GM23338 (cell line): Measurements from ENCODE around the gene LRMDA. TPM values are rescaled to one million over a fixed set of nuclear protein-coding genes. Genes with fewer than 3 reads are reported as not detected.

Experiments used
- ATAC-seq: fragments of 200-7000 bp; cut with Tn5 transposase; 3 replicates; pipeline ENCODE4 v1.9.1; 2020
- DNase-seq: peaks from one replicate; pipeline ENCODE4 v3.0.0-alpha.2; 2015; ENCODE audit warnings: low spot score
- H2AFZ ChIP-seq: fragments of 200-600 bp; sonication (generic); 2 replicates; pipeline ENCODE4 v1.8.0; 2016; ENCODE audit warnings: antibody characterized with exemption, mild to moderate bottlenecking, moderate library complexity
- H3F3A ChIP-seq: fragments of 200-600 bp; sonication (generic); replicated peaks from 2 replicates; pipeline ENCODE4 v1.8.0; 2017; ENCODE audit warnings: antibody characterized with exemption, mixed run types, low read depth
- H3K27ac ChIP-seq: fragments of 200-600 bp; sonication (generic); 2 replicates; pipeline ENCODE4 v1.6.1; 2016; ENCODE audit warnings: low read depth
- H3K27me3 ChIP-seq: fragments of 200-600 bp; sonication (generic); 2 replicates; pipeline ENCODE4 v1.8.0; 2016; ENCODE audit warnings: mild to moderate bottlenecking, mixed run types, moderate library complexity; ENCODE audit not compliant: insufficient read depth
- H3K36me3 ChIP-seq: fragments of 200-600 bp; sonication (generic); 2 replicates; pipeline ENCODE4 v1.8.0; 2016; ENCODE audit warnings: mild to moderate bottlenecking; ENCODE audit not compliant: insufficient read depth
- H3K4me1 ChIP-seq: fragments of 200-600 bp; sonication (generic); 2 replicates; pipeline ENCODE4 v1.8.0; 2016; ENCODE audit warnings: mild to moderate bottlenecking, moderate library complexity; ENCODE audit not compliant: insufficient read depth
- H3K4me2 ChIP-seq: fragments of 200-600 bp; sonication (generic); 2 replicates; pipeline ENCODE4 v1.7.1; 2017; ENCODE audit warnings: mixed run types
- H3K4me3 ChIP-seq: fragments of 200-600 bp; sonication (generic); 2 replicates; pipeline ENCODE4 v1.6.1; 2016; ENCODE audit warnings: mixed run types
- H3K79me2 ChIP-seq: fragments of 200-600 bp; sonication (generic); replicated peaks from 2 replicates; pipeline ENCODE4 v1.8.0; 2017; ENCODE audit warnings: mild to moderate bottlenecking; ENCODE audit not compliant: insufficient read depth
- H3K9me2 ChIP-seq: fragments of 200-600 bp; sonication (generic); 2 replicates; pipeline ENCODE4 v1.8.0; 2017; ENCODE audit not compliant: insufficient read depth
- H4K20me1 ChIP-seq: fragments of 200-600 bp; sonication (generic); replicated peaks from 2 replicates; pipeline ENCODE4 v1.8.0; 2017; ENCODE audit warnings: mild to moderate bottlenecking; ENCODE audit not compliant: insufficient read depth
- H3K27ac Mint-ChIP-seq: 2 replicates; pipeline ENCODE4 v1.8.0; 2020; ENCODE audit warnings: inconsistent platforms, mild to moderate bottlenecking, moderate library complexity, mixed read lengths
- H3K27me3 Mint-ChIP-seq: 3 replicates; pipeline ENCODE4 v1.8.0; 2022; ENCODE audit warnings: low read depth, mild to moderate bottlenecking, moderate library complexity, mixed read lengths, inconsistent platforms; ENCODE audit not compliant: insufficient read depth, poor library complexity
- H3K36me3 Mint-ChIP-seq: 3 replicates; pipeline ENCODE4 v1.8.0; 2021; ENCODE audit warnings: low read depth, mild to moderate bottlenecking, inconsistent platforms, moderate library complexity, mixed read lengths
- H3K4me1 Mint-ChIP-seq: 3 replicates; pipeline ENCODE4 v1.8.0; 2020; ENCODE audit warnings: mild to moderate bottlenecking, inconsistent platforms, mixed read lengths
- H3K4me3 Mint-ChIP-seq: 3 replicates; pipeline ENCODE4 v1.8.0; 2021; ENCODE audit warnings: moderate library complexity, mild to moderate bottlenecking, inconsistent platforms, mixed read lengths
- H3K9me3 Mint-ChIP-seq: 3 replicates; pipeline ENCODE4 v1.8.0; 2020; ENCODE audit warnings: moderate library complexity, mild to moderate bottlenecking, inconsistent platforms, mixed read lengths
- CREB1 ChIP-seq: fragments of 250-450 bp; sonication (Bioruptor Pico); IDR thresholded peaks from 2 replicates; pipeline ENCODE4 v1.5.0; 2020; ENCODE audit warnings: low read depth, mild to moderate bottlenecking, moderate library complexity
- EZH2 ChIP-seq: fragments of 200-600 bp; sonication (generic); IDR thresholded peaks from one replicate; pipeline ENCODE4 v1.8.0; 2017; ENCODE audit warnings: antibody characterized with exemption, mild to moderate bottlenecking, low read depth; ENCODE audit not compliant: unreplicated experiment
- EZH2phosphoT487 ChIP-seq: fragments of 200-600 bp; sonication (generic); IDR thresholded peaks from one replicate; pipeline ENCODE4 v1.8.1; 2018; ENCODE audit warnings: antibody characterized with exemption; ENCODE audit not compliant: unreplicated experiment
- NANOG ChIP-seq: IDR thresholded peaks from 2 replicates; pipeline ENCODE4 v1.6.1; 2016; ENCODE audit warnings: antibody characterized with exemption, borderline replicate concordance
- STAT1 ChIP-seq: IDR thresholded peaks from one replicate; pipeline ENCODE4 v1.6.1; 2016; ENCODE audit warnings: antibody characterized with exemption; ENCODE audit not compliant: unreplicated experiment
- ZNF114 ChIP-seq: fragments of 250-450 bp; sonication (Bioruptor Pico); IDR thresholded peaks from 2 replicates; pipeline ENCODE4 v1.5.0; 2020; ENCODE audit warnings: mild to moderate bottlenecking, moderate library complexity
- ZNF331 ChIP-seq: fragments of 250-450 bp; sonication (Bioruptor Pico); IDR thresholded peaks from 2 replicates; pipeline ENCODE4 v1.5.0; 2020; ENCODE audit warnings: low read depth, mild to moderate bottlenecking, moderate library complexity
- polyA plus RNA-seq: library from polyadenylated mRNA; unstranded; fragments of >200 nt; fragmentation: Nextera tagmentation; extraction: Ambion mirVana; gene quantifications from 2 replicates; pipeline ENCODE4 v1.2.1, GENCODE V29; 2016
- total RNA-seq: library from RNA; depleted of rRNA; stranded (reverse); fragments of >200 nt; shearing (Covaris generic); gene quantifications from 2 replicates; pipeline ENCODE4 v1.2.3, GENCODE V29; 2014
- TF ChIP-seq, protein P1 (sequence below): IDR thresholded peaks from 2 replicates; pipeline ENCODE4 v1.6.1; 2016; ENCODE audit warnings: antibody characterized with exemption
- TF ChIP-seq, protein P2 (sequence below), 2 experiments: fragments of 200-600 bp in 1 of 2; sonication (generic) in 1 of 2; conservative IDR thresholded peaks; 2 replicates each; pipeline versions ENCODE4 v1.5.1 to v1.6.1; 2016 to 2017; ENCODE audit warnings: antibody characterized with exemption in 2 of 2, low read depth in 2 of 2, mild to moderate bottlenecking in 2 of 2, moderate library complexity in 1 of 2
- TF ChIP-seq, protein P3 (sequence below): IDR thresholded peaks from one replicate; pipeline ENCODE4 v1.6.1; 2018; ENCODE audit warnings: antibody characterized with exemption; ENCODE audit not compliant: unreplicated experiment

The LRMDA gene
- total and polyA plus RNA-seq, 2 experiments from 2014 or later = 0.90 to 1.8 TPM

DNA sequence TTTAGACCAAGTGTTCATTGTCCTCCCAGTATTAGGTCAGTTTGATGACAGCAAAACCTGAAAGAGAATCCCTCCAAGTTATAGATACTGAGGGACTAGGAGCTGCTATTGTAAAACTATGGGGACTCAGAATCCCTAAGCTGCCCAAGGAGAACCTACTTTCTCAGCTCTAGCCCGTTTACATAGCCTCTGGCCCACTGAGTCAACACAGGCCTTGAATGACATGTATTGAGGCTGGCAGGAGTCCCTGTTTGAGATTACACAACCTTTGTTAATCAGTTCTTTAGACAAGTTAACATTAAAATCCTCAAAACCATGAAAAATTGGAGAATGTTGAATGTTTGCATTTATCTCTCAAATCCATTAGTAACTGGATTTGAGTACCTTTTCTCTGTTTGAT lies 1127.2 kb downstream of the LRMDA start:
- DNase-seq = no peak
- no peak for TF ChIP-seq EZH2
- no peak for TF ChIP-seq ZNF331 (CRISPR knock-in tag)
- no peak for ATAC-seq
- Mint-ChIP-seq H3K27me3 (no peaks in the 10 kb centered on the region), H3K27ac (no peak overlapping the region), H3K36me3 (no peaks in the 10 kb centered on the region), H3K9me3 (no peaks in the 10 kb centered on the region), H3K4me3 (no peak overlapping the region), H3K4me1 (no peaks in the 10 kb centered on the region)
- H3K4me2 ChIP-seq = no peak overlapping the region
- no peak overlapping the region for H2AFZ ChIP-seq
- no peaks in the 10 kb centered on the region for H3K4me1 ChIP-seq
- no peaks in the 10 kb centered on the region for H3K27me3 ChIP-seq
- H3K27ac ChIP-seq = no peak overlapping the region
- H3K79me2 ChIP-seq = no peaks in the 10 kb centered on the region
- no peaks in the 10 kb centered on the region for H3K36me3 ChIP-seq
- no peaks in the 10 kb centered on the region for H4K20me1 ChIP-seq
- no peaks in the 10 kb centered on the region for H3F3A ChIP-seq
- H3K9me2 ChIP-seq = no peaks in the 10 kb centered on the region
- no peak overlapping the region for H3K4me3 ChIP-seq

DNA sequence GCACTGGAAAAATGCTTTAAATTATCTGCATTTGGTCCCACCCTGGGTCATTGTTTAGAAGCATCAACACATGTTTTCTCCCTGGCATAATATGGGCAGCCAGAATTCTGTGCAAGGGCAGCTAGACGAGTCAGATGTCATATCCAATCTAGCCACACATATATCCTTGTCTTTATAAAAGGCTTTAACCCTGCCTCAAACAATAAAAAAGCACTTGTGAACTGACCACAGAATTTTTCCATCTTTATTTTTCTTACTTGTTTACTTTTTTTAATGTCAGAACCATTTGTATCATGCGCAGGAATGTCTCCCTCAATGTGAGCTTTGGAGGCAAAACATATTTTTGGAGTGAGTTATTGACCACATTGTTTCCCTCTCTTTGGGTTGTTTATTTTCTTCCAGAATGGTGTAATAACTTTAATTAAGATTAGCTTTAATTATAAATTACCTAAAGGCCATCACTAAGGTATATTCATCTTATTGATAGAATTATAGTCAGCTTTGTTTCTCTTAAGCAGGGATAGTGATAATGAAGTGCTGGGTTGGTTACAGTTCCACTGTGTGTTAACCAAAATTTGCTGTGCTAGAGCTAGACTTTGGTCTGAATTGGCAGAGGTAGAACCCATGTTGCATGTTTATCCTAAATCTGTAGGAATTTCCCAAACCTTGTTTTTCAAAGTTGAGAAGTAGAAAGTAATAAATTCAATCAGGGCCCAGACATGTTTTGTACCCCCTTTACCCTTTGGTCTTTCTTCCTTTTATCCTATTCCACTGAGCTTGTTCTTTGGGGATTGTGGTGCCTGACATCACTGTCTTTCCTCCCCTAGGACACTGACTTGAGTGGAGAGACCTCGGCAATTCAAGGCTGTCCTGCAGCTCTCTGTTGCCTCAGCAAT lies 1127.8 kb downstream of the LRMDA start:
- no peak overlapping the region for H2AFZ ChIP-seq
- no peak for ATAC-seq
- H3K27ac Mint-ChIP-seq = no peak overlapping the region
- no peaks in the 10 kb centered on the region for H3K27me3 Mint-ChIP-seq
- no peaks in the 10 kb centered on the region for H4K20me1 ChIP-seq
- H3K36me3 Mint-ChIP-seq = no peaks in the 10 kb centered on the region
- no peaks in the 10 kb centered on the region for H3K4me1 ChIP-seq
- no peak overlapping the region for H3K27ac ChIP-seq
- H3K4me3 ChIP-seq = no peak overlapping the region
- H3K27me3 ChIP-seq = no peaks in the 10 kb centered on the region
- H3K36me3 ChIP-seq = no peaks in the 10 kb centered on the region
- H3F3A ChIP-seq = no peaks in the 10 kb centered on the region
- no peaks in the 10 kb centered on the region for H3K79me2 ChIP-seq
- no peaks in the 10 kb centered on the region for H3K9me2 ChIP-seq
- H3K4me1 Mint-ChIP-seq = no peaks in the 10 kb centered on the region
- no peak overlapping the region for H3K4me3 Mint-ChIP-seq
- H3K4me2 ChIP-seq = no peak overlapping the region
- no peaks in the 10 kb centered on the region for H3K9me3 Mint-ChIP-seq
- DNase-seq = no peak
- TF ChIP-seq EZH2phosphoT487 = no peak
- TF ChIP-seq, protein P1, sequence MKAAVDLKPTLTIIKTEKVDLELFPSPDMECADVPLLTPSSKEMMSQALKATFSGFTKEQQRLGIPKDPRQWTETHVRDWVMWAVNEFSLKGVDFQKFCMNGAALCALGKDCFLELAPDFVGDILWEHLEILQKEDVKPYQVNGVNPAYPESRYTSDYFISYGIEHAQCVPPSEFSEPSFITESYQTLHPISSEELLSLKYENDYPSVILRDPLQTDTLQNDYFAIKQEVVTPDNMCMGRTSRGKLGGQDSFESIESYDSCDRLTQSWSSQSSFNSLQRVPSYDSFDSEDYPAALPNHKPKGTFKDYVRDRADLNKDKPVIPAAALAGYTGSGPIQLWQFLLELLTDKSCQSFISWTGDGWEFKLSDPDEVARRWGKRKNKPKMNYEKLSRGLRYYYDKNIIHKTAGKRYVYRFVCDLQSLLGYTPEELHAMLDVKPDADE = no peak
- TF ChIP-seq STAT1 = no peak
- TF ChIP-seq NANOG = no peak
- TF ChIP-seq ZNF114 (CRISPR knock-in tag) = no peak
- TF ChIP-seq, protein P2, sequence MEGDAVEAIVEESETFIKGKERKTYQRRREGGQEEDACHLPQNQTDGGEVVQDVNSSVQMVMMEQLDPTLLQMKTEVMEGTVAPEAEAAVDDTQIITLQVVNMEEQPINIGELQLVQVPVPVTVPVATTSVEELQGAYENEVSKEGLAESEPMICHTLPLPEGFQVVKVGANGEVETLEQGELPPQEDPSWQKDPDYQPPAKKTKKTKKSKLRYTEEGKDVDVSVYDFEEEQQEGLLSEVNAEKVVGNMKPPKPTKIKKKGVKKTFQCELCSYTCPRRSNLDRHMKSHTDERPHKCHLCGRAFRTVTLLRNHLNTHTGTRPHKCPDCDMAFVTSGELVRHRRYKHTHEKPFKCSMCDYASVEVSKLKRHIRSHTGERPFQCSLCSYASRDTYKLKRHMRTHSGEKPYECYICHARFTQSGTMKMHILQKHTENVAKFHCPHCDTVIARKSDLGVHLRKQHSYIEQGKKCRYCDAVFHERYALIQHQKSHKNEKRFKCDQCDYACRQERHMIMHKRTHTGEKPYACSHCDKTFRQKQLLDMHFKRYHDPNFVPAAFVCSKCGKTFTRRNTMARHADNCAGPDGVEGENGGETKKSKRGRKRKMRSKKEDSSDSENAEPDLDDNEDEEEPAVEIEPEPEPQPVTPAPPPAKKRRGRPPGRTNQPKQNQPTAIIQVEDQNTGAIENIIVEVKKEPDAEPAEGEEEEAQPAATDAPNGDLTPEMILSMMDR (conservative IDR thresholded peaks at IDR 0.05; ENCODE audit: low read depth in 2 of 2) = no peak
- no peak for TF ChIP-seq EZH2
- TF ChIP-seq, protein P3, sequence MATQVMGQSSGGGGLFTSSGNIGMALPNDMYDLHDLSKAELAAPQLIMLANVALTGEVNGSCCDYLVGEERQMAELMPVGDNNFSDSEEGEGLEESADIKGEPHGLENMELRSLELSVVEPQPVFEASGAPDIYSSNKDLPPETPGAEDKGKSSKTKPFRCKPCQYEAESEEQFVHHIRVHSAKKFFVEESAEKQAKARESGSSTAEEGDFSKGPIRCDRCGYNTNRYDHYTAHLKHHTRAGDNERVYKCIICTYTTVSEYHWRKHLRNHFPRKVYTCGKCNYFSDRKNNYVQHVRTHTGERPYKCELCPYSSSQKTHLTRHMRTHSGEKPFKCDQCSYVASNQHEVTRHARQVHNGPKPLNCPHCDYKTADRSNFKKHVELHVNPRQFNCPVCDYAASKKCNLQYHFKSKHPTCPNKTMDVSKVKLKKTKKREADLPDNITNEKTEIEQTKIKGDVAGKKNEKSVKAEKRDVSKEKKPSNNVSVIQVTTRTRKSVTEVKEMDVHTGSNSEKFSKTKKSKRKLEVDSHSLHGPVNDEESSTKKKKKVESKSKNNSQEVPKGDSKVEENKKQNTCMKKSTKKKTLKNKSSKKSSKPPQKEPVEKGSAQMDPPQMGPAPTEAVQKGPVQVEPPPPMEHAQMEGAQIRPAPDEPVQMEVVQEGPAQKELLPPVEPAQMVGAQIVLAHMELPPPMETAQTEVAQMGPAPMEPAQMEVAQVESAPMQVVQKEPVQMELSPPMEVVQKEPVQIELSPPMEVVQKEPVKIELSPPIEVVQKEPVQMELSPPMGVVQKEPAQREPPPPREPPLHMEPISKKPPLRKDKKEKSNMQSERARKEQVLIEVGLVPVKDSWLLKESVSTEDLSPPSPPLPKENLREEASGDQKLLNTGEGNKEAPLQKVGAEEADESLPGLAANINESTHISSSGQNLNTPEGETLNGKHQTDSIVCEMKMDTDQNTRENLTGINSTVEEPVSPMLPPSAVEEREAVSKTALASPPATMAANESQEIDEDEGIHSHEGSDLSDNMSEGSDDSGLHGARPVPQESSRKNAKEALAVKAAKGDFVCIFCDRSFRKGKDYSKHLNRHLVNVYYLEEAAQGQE = no peak
- TF ChIP-seq CREB1 (CRISPR knock-in tag) = no peak
